HG03521 (cell line): ENCODE data around the gene ZFAND6.
A peak's percentile ranks its signal among the peaks of the same experiment; 100 is the strongest.

Source experiments
- ATAC-seq: cut with Tn5 transposase; IDR thresholded peaks from one replicate; pipeline ENCODE4 v1.9.1; 2021; ENCODE audit warnings: mild to moderate bottlenecking, moderate library complexity; ENCODE audit not compliant: unreplicated experiment

Gene ZFAND6

DNA sequence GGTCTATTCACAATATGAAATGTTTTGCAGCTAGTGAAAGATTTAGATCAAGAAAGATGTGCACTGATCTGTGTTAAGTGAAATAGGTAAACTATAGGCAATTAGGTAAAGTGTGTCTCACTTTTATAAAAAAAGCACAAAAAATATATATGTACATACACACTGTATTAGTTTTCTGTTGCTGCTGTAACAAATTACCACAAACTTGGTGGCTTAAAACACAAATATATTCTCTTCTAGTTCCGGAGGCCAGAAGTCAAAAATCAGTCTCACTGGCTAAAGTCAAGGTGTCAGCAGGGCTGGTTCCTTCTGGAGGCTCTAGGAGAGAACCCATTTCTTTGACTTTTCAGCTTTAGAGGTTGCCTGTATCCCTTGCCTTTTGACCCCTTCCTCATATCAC, 104.4 kb downstream of the ZFAND6 start:
- no peak for ATAC-seq

DNA sequence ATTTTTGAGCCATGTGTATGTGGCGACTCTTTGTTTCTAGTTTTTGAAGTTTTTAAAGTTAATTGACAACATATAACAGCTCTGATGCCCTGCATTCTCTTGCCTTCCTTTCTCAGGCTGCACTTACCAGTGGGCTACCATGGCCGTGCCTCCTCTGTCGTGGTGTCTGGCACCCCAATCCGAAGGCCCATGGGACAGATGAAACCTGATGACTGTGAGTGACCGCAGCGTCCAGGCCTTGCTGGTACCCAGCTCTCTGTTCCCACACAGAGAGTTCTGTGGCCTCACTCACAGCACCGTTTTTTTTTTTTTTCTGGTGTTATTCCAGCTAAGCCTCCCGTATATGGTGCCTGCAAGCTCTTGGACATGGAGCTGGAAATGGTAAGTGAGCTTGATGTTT, 108.5 kb downstream of the ZFAND6 start:
- ATAC-seq: no peak

DNA sequence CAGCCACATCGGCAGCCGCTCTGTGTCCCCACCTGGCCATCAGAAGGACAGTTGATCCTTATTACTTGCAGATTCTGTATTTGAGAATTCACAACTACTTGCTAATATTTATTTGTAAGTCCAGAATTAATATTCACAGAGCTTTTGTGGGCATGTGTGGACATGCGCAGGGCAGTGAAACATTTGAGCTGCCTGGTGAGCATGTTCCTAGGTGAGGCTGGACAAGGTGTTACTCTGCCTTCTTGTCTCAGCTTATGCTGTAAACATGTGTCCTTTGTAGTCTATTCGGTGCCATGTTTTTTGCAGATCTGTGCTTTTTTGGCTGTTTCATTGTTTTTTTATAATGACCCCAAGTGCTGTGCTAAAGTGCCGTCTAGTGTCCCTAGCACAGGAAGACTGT, 108.9 kb downstream of the ZFAND6 start:
- no peak for ATAC-seq

DNA sequence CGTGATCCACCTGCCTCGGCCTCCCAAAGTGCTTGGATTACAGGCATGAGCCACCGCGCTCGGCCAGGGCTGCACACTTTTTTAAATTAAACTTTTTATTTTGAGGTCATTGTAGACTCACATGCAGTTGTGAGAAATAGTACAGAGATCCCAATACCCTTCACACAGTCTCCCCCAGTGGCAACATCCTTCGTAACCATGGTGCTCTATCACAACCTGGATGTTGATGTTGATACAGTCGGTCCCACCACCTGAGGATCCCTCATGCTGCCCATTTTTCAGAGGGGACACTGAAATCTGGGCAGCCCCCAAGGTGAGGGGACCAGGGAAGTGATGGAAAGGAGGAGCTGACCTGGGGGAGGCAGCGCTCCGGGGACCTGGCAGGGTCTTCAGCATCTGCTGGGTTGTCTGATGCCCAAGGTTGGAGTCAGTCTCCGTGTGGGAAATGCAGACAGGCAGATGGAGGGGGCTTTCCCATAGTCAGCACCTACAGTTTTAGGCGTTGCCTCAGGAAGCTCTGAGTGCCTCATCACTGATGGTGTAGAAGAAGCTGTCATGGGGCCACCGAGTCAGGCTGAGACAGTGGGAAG, 110.4 kb downstream of the ZFAND6 start:
- ATAC-seq: no peak

DNA sequence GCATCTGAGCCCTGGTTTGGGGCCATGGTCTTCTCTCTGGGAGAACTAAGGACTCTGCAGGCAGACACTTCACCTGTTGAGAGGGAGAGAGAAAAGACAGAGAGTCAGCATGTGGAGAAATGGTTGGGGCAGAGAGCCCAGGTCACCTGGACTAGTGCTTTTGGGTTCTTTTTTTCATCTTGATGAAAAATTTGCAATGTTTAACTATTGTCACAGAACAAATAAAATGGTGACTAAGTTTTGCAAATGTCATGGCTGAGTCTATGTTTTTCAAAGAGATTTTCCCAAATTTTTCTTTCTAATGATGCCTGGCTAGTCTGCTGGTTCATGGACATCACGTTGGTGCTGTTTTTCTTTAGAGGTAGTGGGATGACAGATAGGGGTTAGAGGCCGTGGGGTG, 111.1 kb downstream of the ZFAND6 start:
- ATAC-seq: no peak

DNA sequence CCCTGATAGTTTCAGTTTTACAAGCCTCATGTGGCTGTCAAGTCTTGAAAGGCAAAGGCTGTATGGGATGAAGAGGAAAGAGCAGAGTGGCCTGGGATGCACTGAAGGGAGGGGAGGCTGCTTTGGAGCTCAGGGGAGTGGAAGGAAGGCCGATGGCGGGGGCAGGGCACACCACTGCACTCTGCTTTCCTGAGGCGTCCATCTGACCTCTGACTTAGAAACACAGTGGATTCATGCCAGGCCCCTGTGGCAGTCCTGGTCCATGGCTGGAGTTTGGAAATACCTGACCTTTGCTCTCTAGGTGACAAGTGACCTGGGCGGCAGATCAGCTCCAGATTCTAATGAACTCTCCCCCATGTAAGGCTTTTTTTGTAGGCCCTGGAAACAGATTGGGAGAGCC, 112.3 kb downstream of the ZFAND6 start:
- ATAC-seq: no peak

DNA sequence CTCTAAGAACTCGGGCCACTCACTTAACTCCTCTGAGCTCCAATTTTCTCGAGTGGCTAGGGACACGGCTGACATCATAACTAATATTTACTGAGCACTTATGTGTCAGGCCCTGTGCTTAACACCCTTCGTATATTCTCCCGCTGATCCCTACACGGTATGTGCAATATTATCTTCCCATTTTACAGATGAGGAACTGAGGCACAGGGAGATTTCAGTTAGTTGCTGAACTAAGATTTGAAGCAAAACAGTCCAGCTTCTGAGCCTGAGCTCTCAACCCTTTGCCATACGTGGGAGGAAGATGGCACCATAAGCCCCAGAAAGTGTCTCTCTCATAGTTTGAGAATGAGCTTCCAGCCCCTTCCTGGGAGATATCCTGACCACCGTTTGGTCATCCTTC, 112.9 kb downstream of the ZFAND6 start:
- no peak for ATAC-seq

DNA sequence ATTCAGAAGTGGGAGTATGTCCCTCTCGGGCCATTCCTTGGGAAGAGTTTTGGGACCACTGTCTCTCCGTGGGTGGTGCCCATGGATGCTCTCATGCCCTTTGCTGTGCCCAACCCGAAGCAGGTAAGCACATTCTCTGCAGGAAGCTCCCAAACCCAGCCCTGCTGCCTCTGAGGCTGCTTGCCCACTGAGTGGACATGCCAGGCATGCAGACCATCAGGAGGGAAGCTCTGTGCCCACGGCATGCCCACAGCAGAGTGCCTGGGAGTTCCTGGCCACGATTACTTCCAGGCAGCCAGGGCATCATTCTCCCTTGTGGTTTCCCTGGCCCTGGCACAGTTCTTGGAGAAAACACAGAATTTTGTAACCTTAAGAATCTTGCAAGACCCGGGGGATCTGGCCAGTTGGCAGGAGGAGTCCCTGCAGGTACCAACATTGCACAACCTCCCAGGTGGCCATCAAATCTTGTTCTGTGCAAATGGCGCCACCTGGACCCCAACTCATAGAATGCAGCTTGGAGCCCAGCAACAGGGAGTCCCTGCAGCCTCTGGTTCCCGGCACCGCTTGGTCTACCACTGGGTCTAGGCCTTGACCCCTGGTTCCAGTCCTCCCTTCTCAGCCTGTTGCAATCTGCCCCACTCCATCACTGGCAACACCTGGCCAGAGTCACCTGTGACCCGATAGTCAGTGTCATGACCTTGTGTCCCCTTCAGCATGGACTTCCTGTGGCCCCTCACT, 113.7 kb downstream of the ZFAND6 start:
- peak; percentile 50 for ATAC-seq

DNA sequence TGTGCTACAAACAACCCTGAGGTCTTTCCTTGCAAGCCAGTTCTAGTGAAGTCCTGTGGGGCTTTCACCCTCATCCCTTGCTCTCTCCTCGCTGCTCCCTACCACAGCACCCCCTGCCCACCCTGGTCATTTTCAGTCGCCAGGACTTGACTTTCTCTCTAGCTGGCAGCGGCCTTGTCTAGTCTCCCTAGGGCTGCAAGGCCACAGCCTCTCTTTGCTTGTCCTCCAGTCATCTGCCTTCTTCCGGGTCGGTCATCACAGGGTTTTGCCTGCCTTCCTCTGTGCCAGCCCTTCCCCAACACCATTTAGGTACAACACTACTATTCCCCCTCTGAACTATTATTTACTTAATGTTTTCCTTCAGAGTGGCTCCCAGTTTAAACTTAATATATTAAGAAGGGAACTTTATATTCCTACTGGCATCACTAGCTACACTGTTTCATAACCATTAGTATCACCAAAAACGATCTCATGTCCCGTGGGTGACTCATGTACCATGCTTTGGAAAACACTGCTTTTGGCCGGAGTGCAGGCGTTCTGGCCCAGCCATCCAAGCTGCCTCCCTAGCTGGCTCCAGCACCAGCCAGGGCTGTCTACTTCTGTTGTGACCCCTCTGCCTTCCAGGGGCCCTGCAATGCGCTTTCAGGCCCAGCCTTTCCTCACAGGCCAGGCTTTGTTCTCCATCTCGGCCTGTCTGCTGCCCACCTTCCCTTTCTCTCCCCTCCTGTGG, 114.7 kb downstream of the ZFAND6 start:
- no peak for ATAC-seq

DNA sequence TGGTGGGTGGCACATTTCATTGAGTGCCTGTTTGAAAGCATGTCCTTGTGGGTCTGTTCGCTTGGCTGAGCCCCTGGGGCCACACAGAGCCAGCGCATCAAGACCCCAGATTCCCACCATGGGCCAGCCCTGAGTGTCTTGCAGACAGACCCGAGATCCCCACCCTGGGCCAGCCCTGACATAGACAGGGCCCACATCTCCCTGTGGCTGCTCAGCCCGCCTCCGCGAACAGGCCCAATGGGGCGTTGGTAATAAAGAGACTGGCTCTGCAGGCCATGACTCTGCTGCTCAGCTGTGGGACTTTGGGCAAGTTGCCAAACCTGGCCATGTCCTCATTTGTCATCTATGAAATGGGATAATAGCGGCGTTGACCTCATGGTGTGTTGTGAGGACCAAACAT, 116.0 kb downstream of the ZFAND6 start:
- no peak for ATAC-seq

DNA sequence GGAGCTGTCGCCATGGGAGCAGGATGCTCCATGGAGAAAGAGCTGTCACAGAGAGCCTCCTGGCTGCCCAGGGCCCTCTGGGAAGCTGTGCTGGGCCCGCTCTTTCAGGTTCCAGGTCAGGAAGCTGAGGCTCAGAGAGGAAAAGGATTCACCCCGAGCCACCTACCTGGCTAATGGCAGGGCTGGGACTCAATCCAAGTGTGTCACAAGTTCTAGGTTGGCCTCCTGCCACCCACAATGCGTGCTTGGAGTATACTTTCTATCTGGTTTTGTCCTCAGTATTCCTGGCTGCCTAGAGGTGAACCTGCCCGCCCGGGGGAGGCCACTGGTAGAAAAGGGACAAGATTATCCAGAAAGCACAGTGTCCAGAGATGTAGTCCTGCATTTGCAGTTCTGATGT, 117.0 kb downstream of the ZFAND6 start:
- ATAC-seq: no peak

DNA sequence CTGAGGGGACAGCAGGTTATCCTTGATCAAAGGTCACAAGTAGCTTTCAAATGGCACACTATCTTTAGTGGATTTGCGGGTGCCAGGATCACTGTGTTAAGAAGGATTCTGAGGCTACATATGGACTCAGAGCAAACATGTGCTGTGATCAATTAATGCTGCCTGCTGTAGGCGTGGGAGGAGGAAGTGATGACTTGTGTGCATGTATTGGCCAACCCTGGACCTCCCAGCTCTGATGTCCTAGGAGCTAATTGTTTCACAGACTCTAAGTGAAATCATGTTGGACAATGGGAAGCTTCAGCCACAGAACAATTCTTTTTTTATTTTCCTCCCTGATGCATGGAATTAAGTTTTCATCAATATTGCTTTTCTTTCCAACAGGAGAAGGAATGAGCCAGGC, 117.7 kb downstream of the ZFAND6 start:
- ATAC-seq: no peak

DNA sequence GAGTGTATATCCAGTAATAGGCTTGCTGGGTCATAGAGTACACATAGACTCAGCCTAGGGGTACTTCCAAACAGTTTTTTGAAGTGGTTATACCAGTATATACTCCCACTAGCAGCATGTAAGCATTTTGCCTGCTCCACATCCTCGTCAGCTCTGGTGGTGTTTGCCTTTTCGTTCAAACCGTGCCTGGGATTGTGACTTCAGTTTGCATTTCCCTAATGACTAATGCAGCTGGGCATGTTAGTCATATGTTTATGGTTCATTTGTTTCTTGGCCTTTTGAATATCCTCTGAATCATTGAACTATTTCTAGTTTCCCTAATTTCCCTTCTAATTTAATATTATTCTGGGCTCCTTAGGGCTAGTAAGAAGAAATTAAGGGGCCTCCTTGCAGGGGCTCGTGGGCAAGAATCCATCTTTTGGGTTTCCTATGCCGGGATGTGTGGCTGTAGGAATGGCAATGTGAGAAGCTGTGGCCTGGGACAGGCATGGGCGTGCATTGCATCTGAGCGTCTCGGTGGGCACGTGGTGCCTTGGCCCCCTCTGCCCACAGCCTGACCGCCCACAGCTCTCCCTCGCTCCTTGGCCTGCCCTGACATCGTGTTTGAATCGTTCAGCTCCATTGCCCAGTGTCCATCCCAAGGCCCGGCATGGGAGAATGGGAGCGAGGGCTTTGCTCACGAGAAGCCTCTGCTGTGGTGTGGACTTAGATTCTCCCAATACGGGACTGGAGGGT, 119.7 kb downstream of the ZFAND6 start:
- ATAC-seq: no peak

DNA sequence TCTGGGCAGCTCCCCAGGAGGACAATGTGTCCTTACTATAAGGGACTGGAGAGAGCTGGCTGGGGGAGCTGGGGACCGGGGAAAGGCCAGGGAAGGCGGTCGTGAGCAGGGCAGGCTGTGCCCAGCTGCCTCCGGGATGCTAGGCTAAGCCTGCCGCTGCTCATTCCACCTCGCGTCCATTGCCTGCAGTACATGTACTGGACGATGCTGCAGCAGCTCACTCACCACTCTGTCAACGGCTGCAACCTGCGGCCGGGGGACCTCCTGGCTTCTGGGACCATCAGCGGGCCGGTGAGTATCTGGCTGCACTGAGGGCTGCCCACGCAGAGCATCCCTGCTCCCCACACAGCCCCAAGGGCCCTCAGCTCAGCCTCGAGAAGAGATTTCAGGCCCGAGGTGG, 120.5 kb downstream of the ZFAND6 start:
- no peak for ATAC-seq

DNA sequence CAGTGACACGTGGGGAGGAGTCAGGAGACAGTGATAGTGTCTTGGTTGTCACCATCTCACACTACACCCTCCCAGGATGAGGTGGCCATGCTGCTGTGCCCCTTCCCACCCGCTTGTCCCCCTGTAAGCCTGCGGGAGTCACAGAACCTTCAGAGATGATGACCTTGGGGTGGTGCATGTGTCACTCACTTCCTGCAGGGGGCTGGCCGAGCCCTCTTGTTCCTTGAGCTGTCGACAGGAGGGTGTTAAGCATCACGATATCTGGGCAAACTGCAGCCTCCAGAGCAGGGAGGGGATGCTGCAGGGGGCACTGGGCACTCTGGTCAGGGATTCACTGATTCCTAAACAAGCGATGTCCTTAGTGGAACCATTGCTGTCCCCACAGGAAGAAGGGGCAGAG, 121.0 kb downstream of the ZFAND6 start:
- ATAC-seq: no peak

DNA sequence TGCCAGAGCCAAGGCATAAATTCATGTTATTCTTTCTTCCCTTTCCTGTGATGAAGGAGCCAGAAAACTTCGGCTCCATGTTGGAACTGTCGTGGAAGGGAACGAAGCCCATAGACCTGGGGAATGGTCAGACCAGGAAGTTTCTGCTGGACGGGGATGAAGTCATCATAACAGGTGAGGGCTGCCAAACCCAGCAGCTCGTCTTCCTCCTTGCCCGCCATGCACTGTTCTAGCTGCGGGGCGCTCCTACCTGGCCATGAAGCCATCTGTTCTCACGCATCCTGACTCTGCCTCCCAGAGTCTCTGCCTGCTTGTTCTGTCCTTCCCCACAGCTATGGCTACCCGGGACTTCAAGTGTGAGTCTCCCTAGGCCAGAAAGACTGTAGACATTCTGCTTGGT, 121.5 kb downstream of the ZFAND6 start:
- no peak for ATAC-seq

DNA sequence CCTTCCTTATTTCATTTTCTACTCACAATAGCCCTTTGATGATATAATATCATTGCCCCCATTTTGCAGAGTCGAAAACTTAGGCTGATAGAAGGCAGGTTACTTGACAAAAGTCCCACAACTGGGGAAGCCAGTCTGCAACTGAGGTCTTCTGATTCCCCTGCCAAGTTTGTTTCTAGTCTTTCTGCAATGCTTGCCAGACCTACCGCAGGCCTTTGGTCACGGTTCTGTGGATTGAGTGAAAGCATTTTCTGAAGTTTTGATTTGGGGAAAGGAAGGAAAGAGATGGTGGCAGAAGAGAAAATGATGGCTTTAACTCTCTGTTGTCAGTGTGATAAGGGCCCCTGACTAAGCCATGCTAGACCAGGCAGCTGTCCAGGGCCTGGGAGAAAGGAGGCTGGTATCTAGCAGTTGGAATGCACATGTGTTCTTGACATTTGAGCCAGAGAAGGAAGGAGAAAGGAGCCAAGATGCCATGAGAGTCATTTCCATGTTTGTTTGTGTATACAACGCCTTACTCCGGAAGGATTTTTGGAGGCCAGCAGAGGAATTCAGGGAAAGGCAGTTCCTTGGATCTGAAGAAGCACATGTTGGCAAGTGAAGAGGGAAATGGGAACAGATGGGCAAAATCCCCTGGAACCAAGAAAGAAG, 123.3 kb downstream of the ZFAND6 start:
- ATAC-seq: no peak

DNA sequence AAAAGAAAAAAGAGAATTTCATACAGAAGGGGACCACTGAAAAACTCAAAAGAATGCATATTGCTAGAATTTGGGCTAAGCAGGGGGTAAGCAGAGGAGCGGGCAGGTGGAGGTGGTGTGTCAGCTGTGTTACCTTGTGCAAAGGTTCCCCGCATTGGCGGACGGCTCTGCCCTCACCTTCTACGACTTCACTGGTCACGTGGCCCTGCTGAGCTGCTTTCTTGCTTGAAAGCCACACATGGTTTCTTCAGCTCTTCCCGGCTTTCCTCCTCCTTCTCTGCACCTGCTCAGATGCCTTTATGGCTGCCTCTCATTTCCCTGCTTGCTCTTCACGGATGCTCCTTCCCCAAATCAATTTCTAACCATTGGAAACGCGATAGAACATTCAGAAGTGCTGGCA, 123.8 kb downstream of the ZFAND6 start:
- no peak for ATAC-seq

DNA sequence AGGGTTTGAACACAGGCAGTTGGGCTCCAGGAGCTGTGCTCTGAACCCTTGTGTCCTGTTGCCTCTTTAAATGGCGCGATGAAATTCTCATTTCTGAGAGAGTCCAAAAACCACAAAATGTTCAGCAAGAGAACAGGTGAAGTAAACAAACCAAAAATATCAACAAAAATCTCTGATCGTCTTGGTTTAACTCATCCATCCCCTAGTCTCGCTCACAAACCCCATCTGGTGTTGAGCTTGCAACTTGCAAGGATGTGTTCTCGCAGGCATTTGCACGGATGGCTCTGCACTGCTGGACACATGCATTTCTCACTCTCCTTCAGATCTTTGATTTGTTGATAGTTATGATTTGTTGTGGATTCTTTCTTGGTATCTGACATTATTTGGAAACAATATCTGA, 124.4 kb downstream of the ZFAND6 start:
- ATAC-seq: no peak

DNA sequence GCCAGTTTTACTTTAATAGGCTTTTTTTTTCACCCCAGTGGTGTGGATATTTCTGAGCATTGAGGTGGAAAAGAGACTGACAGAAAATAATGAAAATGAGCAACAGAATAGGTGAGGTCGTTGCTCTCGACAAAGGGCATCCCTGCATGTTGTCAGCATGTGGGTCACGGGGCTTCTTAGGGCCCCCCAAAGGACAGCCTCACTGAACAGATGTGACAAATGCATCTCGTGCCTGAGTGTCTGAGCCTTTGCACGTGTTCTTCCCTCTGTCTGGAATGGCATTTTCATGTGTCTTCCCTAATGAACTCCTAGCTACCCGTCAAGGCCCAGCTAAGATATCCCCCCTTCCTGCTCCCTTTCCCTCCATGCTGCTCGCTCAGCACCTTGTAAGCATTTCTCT, 125.1 kb downstream of the ZFAND6 start:
- ATAC-seq: no peak

DNA sequence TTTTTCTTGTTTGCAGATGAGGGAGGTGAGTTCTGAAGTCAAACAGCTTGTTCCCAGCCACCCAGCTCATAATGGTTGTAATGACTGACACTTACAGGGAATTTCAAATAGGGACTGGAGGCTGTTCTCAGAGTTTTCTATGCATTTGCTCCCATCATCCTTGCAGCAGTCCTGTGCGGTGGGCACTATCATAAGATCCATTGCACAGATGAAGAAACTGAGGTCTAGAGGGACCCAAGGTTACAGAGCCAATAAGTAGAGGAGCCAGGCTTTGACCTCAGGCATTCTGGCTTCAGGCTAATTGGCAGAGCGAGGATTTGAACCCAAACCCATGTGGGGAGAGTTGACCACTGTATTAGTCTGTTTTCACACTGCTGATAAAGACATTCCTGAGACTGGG, 125.7 kb downstream of the ZFAND6 start:
- no peak for ATAC-seq
